ENCODE measurements around the gene GHDC. TPM values are rescaled to one million over a fixed set of nuclear protein-coding genes. Genes with fewer than 3 reads are reported as not detected.
"Not testable (repeated sequence)": the region's sequence is repeated elsewhere in the genome, so short reads cannot be mapped to it uniquely, and the experiment has no call there.

The GHDC gene
- total RNA-seq, 5 donors from 2014 or later (not counting 1 experiment from before 2014, with no cell fraction given) = 15.8 to 26.2 (median 22.5) TPM

GRCh38 chr17:42143138-42143537 lies 51.2 kb downstream of the GHDC start:
- Histone ChIP-seq H3K36me3 (ENCODE audit: control insufficient read depth in 2 of 2, extremely low read depth in 1 of 2, insufficient read depth in 1 of 2, low read length in 1 of 2) (peaks cover 8 to 47% of the 10 kb centered on the region in 2 donors), H3K4me1 (ENCODE audit: control insufficient read depth in 1 of 2, extremely low read depth in 1 of 2, insufficient read depth in 2 of 2, low read length in 2 of 2) (peaks cover 0 to 32% of the 10 kb centered on the region in 2 experiments)
- H3K27ac Mint-ChIP-seq; H3K4me3 ChIP-seq (ENCODE audit: control insufficient read depth in 1 of 2, extremely low read depth in 1 of 2, low read length in 1 of 2); H3K9me3 Mint-ChIP-seq; POLR2A ChIA-PET; H3K27ac ChIP-seq (ENCODE audit: low read length); DNase-seq; ATAC-seq (replicated peaks in 1 of 4); H3K4me3 Mint-ChIP-seq; H3K27me3 ChIP-seq (replicated peaks in 1 of 2; ENCODE audit: control insufficient read depth in 2 of 2, extremely low read depth in 1 of 2, insufficient read depth in 2 of 2, low read length in 1 of 2); H3K27me3 Mint-ChIP-seq; H3K9me3 ChIP-seq: not testable (repeated sequence)
- peaks cover 33% of the 10 kb centered on the region for H3K36me3 Mint-ChIP-seq
- 95% methylated on average over 4 of the region's 4 CpGs for WGBS (ENCODE audit: insufficient coverage)
- CTCF ChIA-PET = interaction anchor here in 1 of 2 donors (1.6 kb wide), 1 partner anchor 11 kb away, joined by 3 read pairs; no protein-coding TSS in a partner anchor
- peaks cover 25 to 62% (median 60%) of the 10 kb centered on the region in 3 donors for H3K4me1 Mint-ChIP-seq

GRCh38 chr17:42142371-42142896 lies 51.9 kb downstream of the GHDC start:
- H3K27me3 ChIP-seq (replicated peaks in 1 of 2; ENCODE audit: control insufficient read depth in 2 of 2, extremely low read depth in 1 of 2, insufficient read depth in 2 of 2, low read length in 1 of 2) = no peaks in the 10 kb centered on the region
- Mint-ChIP-seq H3K27me3 (no peaks in the 10 kb centered on the region), H3K9me3 (no peaks in the 10 kb centered on the region), H3K4me3 (no peak overlapping the region), H3K27ac (no peak overlapping the region), H3K36me3 (peaks cover 31% of the 10 kb centered on the region), H3K4me1 (peaks cover 20 to 64% (median 61%) of the 10 kb centered on the region in 3 donors)
- POLR2A ChIA-PET = interaction anchor here in 1 of 2 donors (0.5 kb wide), 1 partner anchor 178 kb away, joined by 4 read pairs; no protein-coding TSS in a partner anchor
- DNase-seq (no peak), ATAC-seq (replicated peaks in 1 of 4) (no peak)
- H3K27ac ChIP-seq (ENCODE audit: low read length) = no peak overlapping the region
- peaks cover 8 to 45% of the 10 kb centered on the region in 2 donors for H3K36me3 ChIP-seq (ENCODE audit: control insufficient read depth in 2 of 2, extremely low read depth in 1 of 2, insufficient read depth in 1 of 2, low read length in 1 of 2)
- WGBS (ENCODE audit: insufficient coverage) = 91% methylated on average over 6 of the region's 7 CpGs
- no peaks in the 10 kb centered on the region for H3K9me3 ChIP-seq
- CTCF ChIA-PET = interaction anchor here in 1 of 2 donors (1.6 kb wide), 1 partner anchor 12 kb away, joined by 3 read pairs; no protein-coding TSS in a partner anchor
- no peak overlapping the region for H3K4me3 ChIP-seq (ENCODE audit: control insufficient read depth in 1 of 2, extremely low read depth in 1 of 2, low read length in 1 of 2)
- H3K4me1 ChIP-seq (ENCODE audit: control insufficient read depth in 1 of 2, extremely low read depth in 1 of 2, insufficient read depth in 2 of 2, low read length in 2 of 2) = peaks cover 0 to 32% of the 10 kb centered on the region in 2 experiments

GRCh38 chr17:42141382-42141781 lies 52.9 kb downstream of the GHDC start:
- H3K27ac ChIP-seq (ENCODE audit: low read length) = no peak overlapping the region
- H3K27me3 Mint-ChIP-seq = no peaks in the 10 kb centered on the region
- peaks cover 0 to 36% of the 10 kb centered on the region in 2 experiments for H3K4me1 ChIP-seq (ENCODE audit: control insufficient read depth in 1 of 2, extremely low read depth in 1 of 2, insufficient read depth in 2 of 2, low read length in 2 of 2)
- H3K4me1 Mint-ChIP-seq = peaks cover 15 to 61% (median 59%) of the 10 kb centered on the region in 3 donors
- H3K36me3 ChIP-seq (ENCODE audit: control insufficient read depth in 2 of 2, extremely low read depth in 1 of 2, insufficient read depth in 1 of 2, low read length in 1 of 2) = peaks cover 8 to 42% of the 10 kb centered on the region in 2 donors
- WGBS (ENCODE audit: insufficient coverage) = 78% methylated on average over 5 of the region's 8 CpGs
- peaks cover 23% of the 10 kb centered on the region for H3K36me3 Mint-ChIP-seq
- H3K9me3 ChIP-seq = no peaks in the 10 kb centered on the region
- no peak overlapping the region for H3K27ac Mint-ChIP-seq
- DNase-seq (no peak), ATAC-seq (replicated peaks in 1 of 4) (no peak)
- H3K9me3 Mint-ChIP-seq = no peaks in the 10 kb centered on the region
- H3K4me3 Mint-ChIP-seq = no peak overlapping the region
- POLR2A ChIA-PET = interaction anchor here in 1 of 2 donors (0.5 to 0.7 kb wide), 2 partner anchors 12 to 30 kb away, joined by 6 read pairs; no protein-coding TSS in a partner anchor
- no peaks in the 10 kb centered on the region for H3K27me3 ChIP-seq (replicated peaks in 1 of 2; ENCODE audit: control insufficient read depth in 2 of 2, extremely low read depth in 1 of 2, insufficient read depth in 2 of 2, low read length in 1 of 2)
- CTCF ChIA-PET = no interaction called here
- H3K4me3 ChIP-seq (ENCODE audit: control insufficient read depth in 1 of 2, extremely low read depth in 1 of 2, low read length in 1 of 2) = no peak overlapping the region

- H3K27me3 Mint-ChIP-seq; H3K9me3 Mint-ChIP-seq; H3K27me3 ChIP-seq (replicated peaks in 1 of 2; ENCODE audit: control insufficient read depth in 2 of 2, extremely low read depth in 1 of 2, insufficient read depth in 2 of 2, low read length in 1 of 2); H3K4me3 ChIP-seq (ENCODE audit: control insufficient read depth in 1 of 2, extremely low read depth in 1 of 2, low read length in 1 of 2); H3K27ac ChIP-seq (ENCODE audit: low read length); POLR2A ChIA-PET; H3K9me3 ChIP-seq; H3K27ac Mint-ChIP-seq; H3K4me3 Mint-ChIP-seq; DNase-seq; ATAC-seq (replicated peaks in 1 of 4): not testable (repeated sequence)
- CTCF ChIA-PET = interaction anchor here in 1 of 2 donors (0.8 kb wide), 1 partner anchor 95 kb away, joined by 3 read pairs; no protein-coding TSS in a partner anchor
- H3K36me3 ChIP-seq (ENCODE audit: control insufficient read depth in 2 of 2, extremely low read depth in 1 of 2, insufficient read depth in 1 of 2, low read length in 1 of 2) = peaks cover 8 to 44% of the 10 kb centered on the region in 2 donors
- 94% methylated on average over 2 of the region's 7 CpGs for WGBS (ENCODE audit: insufficient coverage)
- Mint-ChIP-seq H3K36me3 (peaks cover 23% of the 10 kb centered on the region), H3K4me1 (peaks cover 22 to 66% (median 64%) of the 10 kb centered on the region in 3 donors)
- peaks cover 4 to 41% of the 10 kb centered on the region in 2 experiments for H3K4me1 ChIP-seq (ENCODE audit: control insufficient read depth in 1 of 2, extremely low read depth in 1 of 2, insufficient read depth in 2 of 2, low read length in 2 of 2)
Measured at GRCh38 chr17:42140690-42141089, 53.6 kb downstream of the GHDC start.

Other genes with a start within 250 kb of the GHDC start
- 10 to 100 TPM; 24.4 to 36.2 (median 34.3) TPM for gene CNP, start 227.7 kb downstream of the GHDC start, total RNA-seq
- 100 to 1,000 TPM; 107 to 129 (median 112) TPM for gene DNAJC7, start 177.1 kb downstream of the GHDC start, total RNA-seq
- 10 to 100 TPM; 11.0 to 19.6 (median 18.4) TPM for gene NKIRAS2, start 174.4 kb downstream of the GHDC start, total RNA-seq
- gene C17orf113, start 143.9 kb downstream of the GHDC start, total RNA-seq = 1 to 10 TPM in 1 of 5 donors, under 1 TPM in 4; 0.35 to 1.1 (median 0.89) TPM
- gene ZNF385C, start 96.0 kb downstream of the GHDC start, total RNA-seq = 1 to 10 TPM in 1 of 5 donors, under 1 TPM in 4; 0.16 to 1.0 (median 0.46) TPM
- gene DHX58, start 81.8 kb downstream of the GHDC start, total RNA-seq = 10 to 100 TPM; 38.2 to 63.0 (median 41.7) TPM
- gene KAT2A, start 73.1 kb downstream of the GHDC start, total RNA-seq = 10 to 100 TPM; 41.1 to 75.5 (median 61.1) TPM
- gene HSPB9, start 71.7 kb downstream of the GHDC start, total RNA-seq = under 1 TPM in 2 of 5 donors, not detected in 3; 0.13 to 0.18 TPM
- 10 to 100 TPM; 72.3 to 85.9 (median 79.3) TPM for gene RAB5C, start 39.5 kb downstream of the GHDC start, total RNA-seq
- gene KCNH4, start 13.4 kb downstream of the GHDC start, total RNA-seq = under 1 TPM in 4 of 5 donors, not detected in 1; 0.06 to 0.35 (median 0.20) TPM
- gene HCRT, start 9.0 kb downstream of the GHDC start, total RNA-seq = not detected
- gene STAT5B, start 81.9 kb upstream of the GHDC start, total RNA-seq = 100 to 1,000 TPM; 178 to 205 (median 186) TPM
- 100 to 1,000 TPM; 141 to 160 (median 147) TPM for gene STAT5A, start 94.0 kb upstream of the GHDC start, total RNA-seq
- gene STAT3, start 193.9 kb upstream of the GHDC start, total RNA-seq = 100 to 1,000 TPM; 113 to 242 (median 129) TPM
- 1 to 10 TPM in 4 of 5 donors, under 1 TPM in 1; 0.83 to 2.3 (median 2.1) TPM for gene CAVIN1, start 228.8 kb upstream of the GHDC start, total RNA-seq